GM12878 (cell line): ENCODE results near the gene GPR31.

Source experiments
- BCL3 ChIP-seq: IDR thresholded peaks from 2 replicates; pipeline ENCODE4 v1.6.1; 2011; ENCODE audit warnings: borderline replicate concordance, low read depth, mild to moderate bottlenecking, moderate library complexity, low read length; ENCODE audit not compliant: insufficient read depth, poor library complexity, severe bottlenecking
- CHD2 ChIP-seq: IDR thresholded peaks from 2 replicates; pipeline ENCODE4 v1.6.1; 2011; ENCODE audit warnings: low read depth, low read length, improper control_type of control experiment, borderline replicate concordance
- CTCF ChIP-seq, 3 experiments: IDR thresholded peaks in 2 of 3; conservative IDR thresholded peaks in 1 of 3; 2 replicates each; pipeline ENCODE4 v1.5.1; 2011; ENCODE audit warnings: low read depth in 3 of 3, low read length in 3 of 3, mild to moderate bottlenecking in 3 of 3, control low read depth in 2 of 3, moderate library complexity in 2 of 3, inconsistent platforms in 1 of 3, mixed read lengths in 1 of 3; ENCODE audit not compliant: control insufficient read depth in 2 of 3, insufficient read depth in 1 of 3; ENCODE audit errors: extremely low read depth in 1 of 3
- E4F1 ChIP-seq: fragments of 450-650 bp; IDR thresholded peaks from 2 replicates; pipeline ENCODE4 v1.6.1; 2018; ENCODE audit warnings: borderline replicate concordance, mild to moderate bottlenecking; ENCODE audit not compliant: partially characterized antibody
- FOXM1 ChIP-seq: IDR thresholded peaks from 2 replicates; pipeline ENCODE4 v1.6.1; 2012; ENCODE audit warnings: low read depth, mild to moderate bottlenecking, inconsistent platforms, low read length, moderate library complexity
- KDM1A ChIP-seq: fragments of 200-600 bp; sonication (generic); IDR thresholded peaks from 2 replicates; pipeline ENCODE4 v1.6.1; 2016; ENCODE audit warnings: borderline replicate concordance
- NFIC ChIP-seq: IDR thresholded peaks from 2 replicates; pipeline ENCODE4 v1.6.1; 2012; ENCODE audit warnings: low read depth, mild to moderate bottlenecking, inconsistent platforms, low read length, moderate library complexity
- POLR2AphosphoS5 ChIP-seq: IDR thresholded peaks from 2 replicates; pipeline ENCODE4 v1.6.1; 2011; ENCODE audit warnings: mild to moderate bottlenecking, low read length, inconsistent platforms
- PRDM15 ChIP-seq: fragments of 450-650 bp; formaldehyde crosslinking; IDR thresholded peaks from 2 replicates; pipeline ENCODE4 v1.4.0; 2020; ENCODE audit warnings: mild to moderate bottlenecking, moderate library complexity
- SIN3A ChIP-seq: IDR thresholded peaks from 2 replicates; pipeline ENCODE4 v1.6.1; 2012; ENCODE audit warnings: low read depth, low read length, improper control_type of control experiment
- SP1 ChIP-seq: IDR thresholded peaks from one replicate; pipeline ENCODE4 v1.6.1; 2011; ENCODE audit warnings: low read depth, low read length
- SREBF1 ChIP-seq: IDR thresholded peaks from 2 replicates; pipeline ENCODE4 v1.6.1; 2012; ENCODE audit warnings: mild to moderate bottlenecking, low read length
- TAF1 ChIP-seq: IDR thresholded peaks from 2 replicates; pipeline ENCODE4 v1.6.1; 2011; ENCODE audit warnings: mild to moderate bottlenecking, low read depth, low read length, borderline replicate concordance
- TBL1XR1 ChIP-seq: IDR thresholded peaks from 2 replicates; pipeline ENCODE4 v1.6.1; 2012; ENCODE audit warnings: low read depth, low read length, improper control_type of control experiment

GRCh38 chr6:167162591-167162990 lies 4.8 kb upstream of the GPR31 start:
- no peak for TF ChIP-seq POLR2AphosphoS5
- TF ChIP-seq SREBF1: no peak
- TF ChIP-seq TAF1: no peak
- TF ChIP-seq PRDM15 (CRISPR knock-in tag): no peak
- no peak for TF ChIP-seq SIN3A
- no peak for TF ChIP-seq BCL3
- TF ChIP-seq SP1: no peak
- TF ChIP-seq KDM1A: no peak
- TF ChIP-seq CTCF (IDR thresholded peaks at IDR 0.05 in 2 of 3, conservative IDR thresholded peaks at IDR 0.05 in 1 of 3; ENCODE audit: control insufficient read depth in 2 of 3, extremely low read depth in 1 of 3, insufficient read depth in 1 of 3, low read depth in 3 of 3, low read length in 3 of 3): no peak
- TF ChIP-seq FOXM1: no peak
- TF ChIP-seq NFIC: no peak
- no peak for TF ChIP-seq CHD2
- TF ChIP-seq E4F1: no peak
- no peak for TF ChIP-seq TBL1XR1
